Measurements from ENCODE around the gene IL17C.
"Not testable (repeated sequence)": the region's sequence is repeated elsewhere in the genome, so short reads cannot be mapped to it uniquely, and the experiment has no call there.

The IL17C gene

DNA sequence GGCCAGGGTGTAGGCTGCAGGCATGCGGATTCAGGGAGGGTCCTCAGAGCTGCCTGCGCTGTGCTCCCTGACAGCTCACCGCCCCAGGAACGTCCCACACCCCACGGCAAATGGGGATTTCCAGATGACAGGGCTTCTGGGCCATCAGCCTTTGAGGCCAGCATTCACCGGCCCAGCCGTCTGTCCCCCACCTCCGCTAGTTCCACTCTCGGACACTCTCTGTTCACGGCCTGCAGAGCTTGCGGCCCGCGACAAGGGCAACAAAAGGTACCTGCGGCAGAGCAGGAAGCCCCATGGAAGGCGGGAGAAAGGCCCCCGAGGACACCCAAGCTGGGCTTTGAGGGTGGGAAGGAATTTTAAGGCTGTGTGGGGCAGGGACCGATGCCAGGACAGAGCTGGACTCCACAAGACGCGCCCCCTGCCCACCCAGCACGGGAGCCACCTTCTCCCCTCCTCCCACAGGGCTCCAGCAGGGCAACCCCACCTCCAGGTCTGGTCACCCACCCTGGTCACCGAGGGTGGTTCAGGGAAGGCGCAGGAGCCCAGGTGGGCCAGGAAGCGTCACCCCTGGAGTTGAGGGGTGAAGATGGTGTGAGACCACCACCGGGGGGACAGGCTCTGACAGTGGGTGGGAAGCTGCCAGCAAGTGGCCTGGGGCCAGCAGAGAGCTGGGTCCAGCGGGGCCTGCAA lies 18.1 kb downstream of the IL17C start:
- DNase-seq (ENCODE audit: low read depth in 1 of 2, low spot score in 1 of 2): no peak

DNA sequence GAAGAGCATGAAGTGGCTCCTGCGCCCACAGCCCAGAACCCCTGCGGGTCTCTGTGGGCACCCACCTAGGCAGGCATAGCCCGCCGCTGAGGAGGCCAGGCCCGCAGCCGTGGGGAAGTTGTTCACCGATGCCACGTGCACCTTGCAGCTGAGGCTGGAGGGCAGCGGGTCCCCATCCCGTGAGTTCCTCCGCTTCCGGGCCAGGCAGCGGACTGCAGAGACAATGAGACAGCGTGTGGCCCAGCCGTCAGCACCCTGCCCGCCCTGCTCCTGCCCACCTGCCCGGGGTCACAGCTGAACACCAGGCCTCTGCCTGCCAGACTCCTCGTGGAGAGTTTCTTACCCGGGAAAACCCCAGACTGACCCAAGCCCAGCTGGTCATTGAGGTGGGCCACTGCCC lies 19.0 kb downstream of the IL17C start:
- no peak for DNase-seq (ENCODE audit: low read depth in 1 of 2, low spot score in 1 of 2)

DNA sequence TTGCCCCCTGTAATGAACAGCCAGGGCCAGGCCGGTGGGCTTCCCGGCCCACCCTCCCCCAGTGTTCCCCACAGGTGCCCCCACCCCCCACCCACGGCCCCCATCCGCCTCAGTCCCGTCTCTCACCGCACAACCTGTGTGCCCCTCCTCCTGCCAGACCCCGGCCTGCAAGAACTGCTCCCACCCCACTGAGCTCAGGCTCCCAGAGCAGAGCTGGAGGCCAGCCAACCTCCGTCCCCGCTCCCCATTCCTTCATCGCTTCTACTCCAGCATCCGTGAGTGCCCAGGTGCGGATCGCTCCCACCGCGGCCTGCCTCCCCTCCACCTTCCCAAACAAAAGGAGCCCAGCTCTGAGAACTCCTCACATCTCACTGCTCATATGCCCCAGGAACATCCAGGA lies 20.3 kb downstream of the IL17C start:
- DNase-seq (ENCODE audit: low read depth in 1 of 2, low spot score in 1 of 2): no peak

DNA sequence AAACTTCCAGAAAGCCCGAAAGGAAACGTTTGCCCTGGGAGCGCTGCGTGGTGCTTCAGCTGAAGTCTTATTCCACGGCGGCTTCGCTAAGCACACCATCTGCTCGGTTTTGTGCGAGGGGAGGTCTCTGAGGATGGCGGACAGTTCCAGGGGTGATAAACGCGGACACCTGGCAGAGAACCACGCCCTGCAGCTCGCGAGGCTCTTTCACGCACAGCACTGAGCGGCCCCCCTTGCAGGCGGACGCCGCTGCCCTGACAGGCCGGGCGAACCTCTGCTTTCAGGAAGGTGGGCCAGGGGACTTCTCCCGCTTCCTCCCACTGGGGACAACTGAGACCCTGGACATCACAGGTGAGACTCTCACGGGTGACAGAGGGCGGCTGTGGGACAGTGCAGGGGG lies 20.8 kb downstream of the IL17C start:
- no peak for DNase-seq (ENCODE audit: low read depth in 1 of 2, low spot score in 1 of 2)

DNA sequence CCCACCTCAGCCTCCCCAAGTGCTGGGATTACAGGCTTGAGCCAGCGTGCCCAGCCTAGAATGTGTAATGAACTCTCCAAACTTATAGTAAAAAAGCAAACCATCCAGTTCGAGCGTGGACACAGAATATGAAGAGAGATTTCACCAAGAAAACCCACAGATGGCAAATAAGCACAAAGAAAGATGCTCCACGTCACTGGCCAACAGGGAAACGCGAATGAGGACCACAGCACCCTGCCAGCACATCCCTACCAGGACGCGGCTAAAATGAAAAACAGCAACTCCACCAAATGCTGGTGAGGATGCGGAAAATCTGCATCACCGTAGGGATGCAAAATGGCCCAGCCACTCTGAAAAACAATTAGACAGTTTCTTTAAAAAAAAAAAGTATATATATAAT lies 23.1 kb downstream of the IL17C start:
- no peak for DNase-seq (ENCODE audit: low read depth in 1 of 2, low spot score in 1 of 2)

DNA sequence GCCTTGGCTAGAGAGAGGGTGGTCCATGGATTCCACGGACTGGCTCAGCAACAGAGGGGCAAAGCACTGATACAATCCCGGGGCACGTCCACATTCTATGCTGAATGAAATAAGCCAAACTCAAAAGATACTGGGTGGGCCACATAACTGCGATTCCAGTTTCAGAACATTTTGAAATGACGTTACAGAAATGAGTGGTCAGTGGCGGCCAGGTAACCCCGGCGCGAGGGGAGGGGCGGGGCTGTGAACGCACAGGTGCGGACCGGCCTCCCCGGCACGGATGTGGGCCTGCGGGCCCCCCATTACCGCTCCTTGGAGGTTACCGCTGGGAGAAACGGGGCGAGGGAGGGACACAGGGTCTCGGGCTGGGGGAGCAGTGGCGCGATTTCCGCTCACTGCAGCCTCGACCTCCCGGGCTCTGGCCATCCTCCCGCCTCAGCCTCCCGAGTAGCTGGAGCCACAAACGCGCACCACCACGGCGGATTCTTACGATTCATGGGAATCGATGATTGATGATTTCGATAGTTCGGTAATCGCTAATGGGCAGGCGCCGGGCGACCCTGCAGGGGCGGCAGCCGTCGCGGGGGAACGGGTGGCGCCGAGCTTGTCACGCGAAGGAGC lies 24.0 kb downstream of the IL17C start:
- DNase-seq (ENCODE audit: low read depth in 1 of 2, low spot score in 1 of 2): no peak

DNA sequence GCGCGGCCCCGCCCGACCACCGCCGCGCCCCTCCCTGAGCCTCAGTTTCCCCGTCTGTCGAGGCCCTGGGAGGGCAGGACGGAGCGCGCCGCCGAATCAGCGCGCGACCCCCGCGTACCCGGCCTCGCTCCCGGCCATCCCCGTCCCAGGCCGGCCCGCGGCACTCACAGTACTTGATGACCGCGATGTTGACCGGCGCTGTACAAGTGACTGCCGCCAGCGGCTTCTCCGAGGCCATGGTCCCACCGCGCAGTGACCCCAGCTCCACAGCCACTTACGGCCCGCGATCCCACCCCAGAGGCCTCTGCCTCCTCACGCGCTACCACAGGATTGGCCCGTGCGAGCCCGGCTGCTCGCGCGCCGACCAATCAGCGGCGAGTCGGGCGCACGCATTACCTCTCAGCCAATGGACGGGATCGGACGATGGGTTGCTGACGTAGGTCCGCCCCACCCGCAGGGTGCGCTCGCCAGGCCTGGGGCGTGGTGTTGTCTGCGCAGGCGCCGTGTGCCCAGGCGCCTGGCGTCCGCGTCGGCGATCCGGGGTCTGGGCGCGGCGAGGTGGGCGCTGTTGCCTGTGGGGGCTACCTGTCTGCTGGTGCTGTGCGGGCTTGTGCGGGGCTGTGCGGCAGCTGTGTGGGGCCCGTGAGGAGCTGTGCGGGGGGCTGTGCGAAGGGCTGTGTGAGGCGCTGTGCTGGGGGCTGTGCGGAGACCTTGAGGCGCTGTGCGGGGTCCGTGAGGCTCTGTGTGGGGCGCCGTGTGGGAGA lies 24.7 kb downstream of the IL17C start, which contains the start of gene MVD:
MVD (minus strand) TSS at position 249 of the 764 bp plus-strand sequence; CDS start at position 238, 11 bp downstream.
- DNase-seq (ENCODE audit: low read depth in 1 of 2, low spot score in 1 of 2): peak; percentile 89 to 91

DNA sequence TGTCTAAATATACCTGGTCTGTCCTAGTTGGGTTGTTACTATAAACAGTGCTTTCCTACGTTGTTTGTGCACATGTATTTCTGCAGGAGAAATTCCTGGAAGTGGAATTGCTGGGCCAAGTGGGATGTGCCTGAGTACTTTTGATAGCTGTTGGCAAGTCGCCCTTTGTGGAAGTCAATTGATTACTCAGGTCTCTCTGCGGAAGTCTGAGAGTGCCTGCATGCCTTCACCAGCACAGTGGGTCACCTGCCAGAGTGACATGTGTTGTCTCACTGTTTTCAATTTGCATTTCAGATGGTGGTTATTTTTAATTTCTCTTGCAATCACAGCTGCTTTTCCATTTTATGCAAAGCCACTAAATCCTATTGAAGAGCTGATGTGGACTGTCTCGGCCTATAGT lies 26.8 kb downstream of the IL17C start:
- no peak for DNase-seq (ENCODE audit: low read depth in 1 of 2, low spot score in 1 of 2)

DNA sequence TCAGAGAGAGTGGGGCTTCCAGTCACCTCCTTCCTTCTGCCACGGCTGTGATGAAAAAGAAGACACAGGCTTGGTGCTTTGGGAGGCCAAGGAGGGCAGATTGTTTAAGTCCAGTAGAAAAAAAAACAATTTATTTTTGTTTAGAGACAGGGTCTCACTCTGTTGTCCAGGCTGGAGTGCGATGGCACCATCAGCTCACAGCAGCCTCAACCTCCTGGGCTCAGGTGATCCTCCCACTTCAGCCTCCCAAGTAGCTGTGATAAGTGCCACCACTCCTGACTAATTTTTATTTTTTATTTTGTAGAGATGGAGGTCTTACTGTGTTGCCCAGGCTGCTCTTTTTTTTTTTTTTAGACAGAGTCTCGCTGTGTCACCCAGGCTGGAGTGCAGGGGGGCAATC lies 27.2 kb downstream of the IL17C start:
- DNase-seq (ENCODE audit: low read depth in 1 of 2, low spot score in 1 of 2): no peak

DNA sequence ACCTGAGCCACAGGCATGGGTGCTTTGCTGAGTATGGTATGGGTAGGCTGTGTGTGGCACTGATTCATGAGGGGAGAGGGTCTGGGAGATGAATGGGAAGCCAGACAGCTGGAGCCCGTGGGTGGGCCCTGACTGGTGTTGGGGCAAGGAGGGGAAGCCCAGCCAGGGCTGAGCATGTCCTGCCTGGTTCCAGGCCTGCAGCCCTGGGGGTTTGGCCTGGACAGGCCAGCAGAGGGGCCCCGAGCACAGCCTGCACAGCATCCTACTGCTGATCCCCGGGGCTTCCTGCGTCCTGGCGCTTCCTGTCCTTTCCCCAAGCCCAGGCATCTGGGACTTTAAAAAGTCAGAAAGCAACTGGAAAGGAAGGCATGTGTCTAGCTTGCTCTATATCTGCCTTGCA lies 29.1 kb downstream of the IL17C start:
- DNase-seq (ENCODE audit: low read depth in 1 of 2, low spot score in 1 of 2): no peak

DNA sequence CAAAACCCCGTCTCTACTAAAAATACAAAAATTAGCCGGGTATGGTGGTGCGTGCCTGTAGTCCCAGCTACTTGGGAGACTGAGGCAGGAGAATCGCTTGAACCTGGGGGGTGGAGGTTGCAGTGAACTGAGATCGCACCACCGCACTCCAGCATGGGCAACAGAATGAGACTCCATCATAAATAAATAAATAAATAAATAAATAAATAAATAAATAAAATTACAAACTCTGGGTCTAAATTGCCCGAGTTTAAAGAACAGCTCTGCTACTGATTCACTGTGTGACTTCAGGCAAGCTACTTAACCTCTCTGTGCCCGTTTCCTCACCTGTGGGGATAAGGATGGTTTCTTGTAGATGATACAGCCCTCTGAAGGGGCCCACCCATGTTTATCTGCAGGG lies 31.1 kb downstream of the IL17C start:
- DNase-seq (ENCODE audit: low read depth in 1 of 2, low spot score in 1 of 2): not testable (repeated sequence)

DNA sequence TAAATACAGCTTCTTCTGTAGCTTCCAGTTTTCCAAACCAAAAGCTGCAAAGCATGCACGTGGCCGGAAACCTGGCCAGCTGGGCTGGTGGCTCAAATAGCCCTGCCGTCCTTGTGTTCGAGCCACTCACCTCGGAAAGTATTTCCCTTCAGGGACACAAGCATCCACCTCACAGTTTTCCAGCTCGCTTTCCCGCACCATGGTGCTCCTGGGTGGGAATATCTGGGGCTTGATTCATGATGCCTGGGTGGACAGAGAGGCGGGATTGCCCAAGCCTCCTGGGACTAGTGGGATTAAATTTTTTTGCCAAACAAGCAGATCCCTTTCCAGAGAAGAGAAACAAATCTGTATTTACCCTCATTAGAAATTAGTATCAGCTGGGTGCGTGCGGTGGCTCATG lies 31.6 kb downstream of the IL17C start:
- no peak for DNase-seq (ENCODE audit: low read depth in 1 of 2, low spot score in 1 of 2)

DNA sequence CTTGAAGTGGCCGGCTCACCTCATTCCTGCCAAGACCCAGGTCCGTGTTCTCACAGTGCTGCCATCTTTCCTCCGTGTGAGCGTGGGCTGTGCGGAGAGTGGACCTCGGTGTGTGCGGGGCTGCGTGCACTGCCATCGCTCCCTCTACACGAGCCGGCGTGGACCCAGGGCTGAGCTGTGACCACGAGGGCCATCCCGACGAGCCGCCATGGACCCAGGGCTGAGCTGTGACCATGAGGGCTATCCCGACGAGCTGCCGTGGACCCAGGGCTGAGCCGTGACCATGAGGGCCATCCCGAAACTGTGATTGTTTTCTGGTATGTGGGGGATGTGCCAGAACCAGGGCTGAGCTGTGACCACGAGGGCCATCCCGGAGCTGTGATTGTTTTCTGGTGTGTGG lies 33.4 kb downstream of the IL17C start:
- no peak for DNase-seq (ENCODE audit: low read depth in 1 of 2, low spot score in 1 of 2)

DNA sequence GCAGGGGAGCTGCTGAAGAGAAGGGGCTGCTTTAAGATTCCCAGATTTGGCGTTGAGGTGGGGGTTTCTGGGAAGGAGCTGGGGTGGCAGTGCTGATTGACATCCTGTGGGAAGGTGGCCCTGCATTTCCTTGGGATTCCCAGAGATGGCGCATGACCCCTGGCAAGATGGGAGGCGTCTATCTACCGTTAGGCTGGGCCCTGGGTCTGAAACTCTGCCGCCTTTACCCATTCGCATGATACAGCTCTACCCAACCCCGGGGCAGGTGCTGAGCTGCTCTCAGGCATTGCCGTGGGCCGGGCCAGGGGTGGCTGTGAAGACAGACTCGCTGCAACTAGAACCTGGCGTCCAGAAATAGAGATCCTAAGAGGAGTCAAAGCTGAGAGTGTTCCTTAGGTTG lies 34.4 kb downstream of the IL17C start:
- DNase-seq (ENCODE audit: low read depth in 1 of 2, low spot score in 1 of 2): no peak

DNA sequence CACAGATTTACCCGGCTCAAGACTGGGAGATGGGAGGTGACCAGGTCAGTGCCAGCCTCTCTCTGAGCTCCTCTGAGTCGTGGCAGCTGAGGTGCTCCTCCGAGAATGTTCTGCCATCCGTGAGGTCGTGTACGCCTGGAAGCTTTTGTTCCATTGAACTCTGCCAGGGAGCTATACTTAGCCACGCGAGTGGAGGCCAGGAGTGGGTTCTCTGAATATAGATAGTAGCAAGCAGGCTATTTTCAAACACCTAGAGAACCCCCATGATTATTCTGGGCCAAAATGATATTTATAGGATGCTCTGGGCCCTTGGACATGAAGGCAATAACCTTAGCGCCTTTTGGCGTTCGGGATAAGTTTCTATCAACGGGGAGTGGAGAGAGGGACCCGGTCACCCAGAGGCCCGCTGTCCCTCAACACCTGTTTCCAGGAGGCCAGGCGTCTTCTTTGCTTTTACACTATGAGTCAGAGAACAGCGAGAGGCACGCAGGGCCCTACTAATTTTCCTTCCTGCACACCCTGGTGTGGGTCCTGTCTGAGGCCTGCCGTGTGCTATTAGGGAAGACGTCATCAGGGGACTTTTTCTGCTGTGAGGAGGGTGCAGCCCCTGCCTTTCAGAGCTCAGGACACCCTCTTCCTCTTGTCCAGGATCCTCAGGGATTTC lies 35.5 kb downstream of the IL17C start:
- no peak for DNase-seq (ENCODE audit: low read depth in 1 of 2, low spot score in 1 of 2)

DNA sequence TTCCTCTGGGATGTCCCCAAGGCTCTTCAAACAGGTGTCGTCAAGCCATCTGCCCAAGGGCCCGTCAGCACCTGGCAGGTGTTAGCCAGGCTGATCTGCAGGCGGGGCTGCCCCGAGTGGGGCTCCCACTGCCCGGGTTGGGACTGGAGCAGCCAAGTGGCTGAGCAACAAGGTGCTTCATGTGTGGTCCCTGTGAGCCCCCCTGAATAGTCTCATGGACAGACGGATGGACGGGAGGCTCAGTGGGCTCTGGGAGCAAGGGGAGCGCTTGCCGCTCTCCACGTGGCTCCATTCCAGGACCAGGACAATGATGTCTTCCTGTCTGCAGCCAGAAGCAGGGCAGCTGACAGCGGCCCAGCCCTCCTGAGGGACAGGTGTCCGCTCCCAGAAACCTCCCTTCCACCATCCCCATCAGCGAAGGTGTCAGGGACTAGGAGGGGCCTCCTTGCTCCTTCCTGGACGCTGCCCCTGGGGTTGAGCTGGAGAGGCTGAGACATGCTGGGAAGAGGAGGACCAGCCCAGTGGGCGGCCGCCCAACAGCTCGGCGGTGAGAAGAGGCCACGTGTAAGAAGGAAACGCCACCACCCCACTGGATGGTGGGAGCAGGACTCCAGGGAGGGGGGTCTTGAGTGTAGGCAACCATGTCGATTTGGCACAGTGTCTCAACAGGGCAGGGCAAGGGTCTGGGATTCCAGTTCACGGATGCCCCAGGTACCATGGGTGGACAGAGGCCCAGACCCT lies 38.3 kb downstream of the IL17C start:
- DNase-seq (ENCODE audit: low read depth in 1 of 2, low spot score in 1 of 2): no peak

DNA sequence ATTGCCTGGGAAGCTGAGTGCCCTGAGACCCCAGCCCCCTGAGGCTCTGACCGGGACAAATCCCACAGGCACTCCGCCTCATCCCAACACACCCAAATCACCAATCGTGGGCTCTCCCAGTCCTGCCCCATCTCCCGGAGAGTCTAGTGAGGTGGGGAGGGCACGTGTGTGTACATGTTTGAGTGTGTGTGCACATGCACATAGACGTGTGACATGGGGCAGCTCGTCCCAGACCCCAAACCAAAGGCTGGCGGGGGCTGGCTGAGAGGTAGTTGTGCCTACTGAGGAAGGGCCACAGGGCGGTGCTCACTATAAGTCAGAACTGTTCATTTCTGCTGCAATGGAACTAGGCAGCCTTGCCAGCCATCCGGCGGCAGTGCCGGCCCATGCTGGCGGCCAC lies 39.3 kb downstream of the IL17C start:
- no peak for DNase-seq (ENCODE audit: low read depth in 1 of 2, low spot score in 1 of 2)

DNA sequence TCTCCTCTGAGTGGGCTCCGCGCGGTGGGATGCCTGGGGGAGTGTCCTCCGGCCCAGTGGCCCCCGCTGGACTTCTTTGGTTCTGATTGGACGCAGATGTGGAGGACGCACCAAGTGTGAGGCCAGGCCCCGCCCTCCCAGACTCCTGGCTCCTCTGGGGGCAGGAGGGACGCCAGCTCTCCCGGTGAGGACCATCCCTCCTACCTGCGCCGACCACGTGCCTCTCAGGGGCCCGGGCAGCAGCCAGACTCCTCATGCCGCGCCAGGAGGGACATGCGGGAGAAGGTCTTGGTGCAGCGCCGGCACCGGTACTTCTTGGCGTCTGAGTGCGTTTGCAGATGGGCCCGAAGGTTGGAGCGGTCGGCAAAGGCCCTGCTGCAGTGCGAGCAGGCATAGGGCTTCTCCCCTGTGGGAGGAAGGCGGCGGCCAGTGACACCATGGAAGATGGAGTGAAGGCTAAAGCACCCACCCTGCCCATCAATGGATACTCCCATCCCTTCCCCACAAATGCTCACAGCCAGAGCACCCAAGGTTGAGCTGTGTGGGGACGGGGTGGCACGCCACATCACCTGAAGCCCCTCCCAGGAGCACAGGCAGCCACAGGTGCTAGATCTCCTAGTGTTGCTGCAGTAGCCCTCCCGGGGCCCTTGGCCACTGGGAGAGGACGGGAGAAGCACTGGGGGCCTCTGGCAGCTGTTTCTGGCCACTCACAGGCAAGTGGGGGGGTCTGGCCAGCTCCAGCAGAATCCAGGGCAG lies 40.0 kb downstream of the IL17C start:
- DNase-seq (ENCODE audit: low read depth in 1 of 2, low spot score in 1 of 2): no peak

DNA sequence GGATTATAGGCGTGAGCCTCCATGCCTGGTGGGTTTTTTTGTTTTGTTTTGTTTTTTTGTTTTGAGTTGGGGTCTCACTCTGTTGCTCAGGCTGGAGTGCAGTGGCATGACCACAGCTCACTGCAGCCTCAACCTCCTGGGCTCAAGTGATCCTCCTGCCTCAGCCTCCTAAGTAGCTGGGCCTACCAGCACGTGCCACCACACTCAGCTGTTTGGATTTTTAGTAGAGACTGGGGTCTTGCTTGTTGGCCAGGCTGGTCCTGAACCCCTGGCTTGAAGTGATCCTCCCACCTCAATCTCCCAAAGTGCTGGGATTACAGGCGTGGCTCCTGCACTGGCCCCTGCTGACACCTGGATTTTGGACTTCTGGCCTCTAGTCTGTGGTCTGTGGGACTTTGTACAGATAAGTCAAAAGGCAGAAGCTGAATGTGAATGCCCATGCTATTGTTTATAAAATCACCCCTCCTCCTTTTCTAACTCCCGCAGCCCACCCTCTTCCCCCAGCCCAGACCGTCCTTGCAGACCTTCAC lies 42.2 kb downstream of the IL17C start:
- DNase-seq (ENCODE audit: low read depth in 1 of 2, low spot score in 1 of 2): no peak

DNA sequence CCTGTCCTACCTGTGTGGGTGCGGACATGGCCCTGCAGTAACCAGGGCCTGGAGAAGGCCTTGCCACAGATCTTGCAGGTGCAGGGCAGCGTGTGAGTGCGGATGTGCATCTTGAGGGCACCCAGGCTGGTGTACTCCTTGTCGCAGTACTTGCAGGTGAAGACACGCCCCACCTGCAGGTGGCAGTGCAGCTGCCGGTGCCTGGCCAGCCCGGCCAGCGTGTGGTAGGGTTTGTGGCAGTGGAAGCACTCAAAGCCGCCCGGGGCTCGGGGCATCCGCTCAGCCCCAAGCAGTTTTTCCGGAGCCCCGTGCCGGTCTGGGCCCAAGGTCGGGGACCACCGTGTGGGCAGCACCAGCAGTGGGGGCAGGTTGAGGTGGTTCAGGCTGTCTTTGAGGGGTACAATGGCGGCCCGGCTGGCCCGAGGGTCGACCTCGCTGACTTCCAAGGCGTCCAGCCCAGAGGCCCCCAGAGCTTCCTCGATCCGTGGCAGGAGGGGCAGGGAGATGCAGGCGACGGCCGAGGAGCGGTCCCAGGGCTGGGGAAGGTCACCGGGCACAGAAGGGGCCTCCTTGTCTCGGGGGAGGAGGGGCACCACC lies 42.8 kb downstream of the IL17C start:
- no peak for DNase-seq (ENCODE audit: low read depth in 1 of 2, low spot score in 1 of 2)

Data from stimulated activated CD4-positive, alpha-beta T cell treated with anti-CD3 and anti-CD28 coated beads, Interleukin-15, amount 100 ng/mL, for 1 hour (primary cell).